Psoas muscle (tissue), 8 donors: ENCODE data around the gene SIRPA. TPM values are rescaled to one million over a fixed set of nuclear protein-coding genes. Genes with fewer than 3 reads are reported as not detected.

Experiments used
- ATAC-seq, 4 donors: fragments of 200-7000 bp; cut with Tn5 transposase; one replicate each; pipeline ENCODE4 v1.9.1; 2020; ENCODE audit warnings: moderate library complexity in 3 of 4, mild to moderate bottlenecking in 2 of 4
- DNase-seq, 2 donors: peaks; one replicate each; pipeline ENCODE4 v3.0.0-alpha.2; 2020
- H3K27ac ChIP-seq: fragments of 200-600 bp; one replicate; pipeline ENCODE4 v1.8.0; 2022
- H3K27me3 ChIP-seq, 3 donors: fragments of 200-600 bp in 1 of 3; one replicate each; pipeline versions ENCODE4 v1.6.1 to v1.8.0; 2013 to 2022; ENCODE audit warnings: low read length in 2 of 3, mild to moderate bottlenecking in 2 of 3, moderate library complexity in 1 of 3; ENCODE audit not compliant: insufficient read depth in 3 of 3
- H3K36me3 ChIP-seq, 2 donors: fragments of 200-600 bp in 1 of 2; one replicate each; pipeline versions ENCODE4 v1.6.1 to v1.8.0; 2013 to 2022; ENCODE audit warnings: low read depth in 1 of 2, mild to moderate bottlenecking in 1 of 2, moderate library complexity in 1 of 2; ENCODE audit not compliant: insufficient read depth in 1 of 2
- H3K4me1 ChIP-seq: fragments of 200-600 bp; one replicate; pipeline ENCODE4 v1.8.0; 2022
- H3K4me3 ChIP-seq: fragments of 200-600 bp; one replicate; pipeline ENCODE4 v1.8.0; 2022; ENCODE audit warnings: mild to moderate bottlenecking
- H3K9me3 ChIP-seq: fragments of 200-600 bp; one replicate; pipeline ENCODE4 v1.8.0; 2022
- CTCF ChIP-seq: fragments of 200-600 bp; IDR thresholded peaks from one replicate; pipeline ENCODE4 v1.8.0; 2022; ENCODE audit warnings: antibody characterized with exemption
- WGBS, 3 donors: extraction: QIAGEN DNeasy Blood & Tissue Kit; methylation state at CpG; one replicate each; pipeline versions ENCODE4 v1.1.6 to v1.1.7; 2013; 5-methylcytosine and 5-hydroxymethylcytosine counted together
- intact Hi-C, 2 donors: fragments of 100-400 bp; cut with DNase I; formaldehyde crosslinking; loops; one replicate each; pipeline versions ENCODE4 v1.11.0 to v1.14.2; 2022
- long read RNA-seq, 2 donors: library from polyadenylated mRNA; unstranded; transcript quantifications; one replicate each; pipeline ENCODE4 v2.0.0, GENCODE V29; 2021
- polyA plus RNA-seq, 3 donors: library from polyadenylated mRNA; stranded (reverse); fragments of 200-250 nt; gene quantifications; one replicate each; pipeline ENCODE4 v1.2.3, GENCODE V29; 2013
- total RNA-seq, 4 donors: library from RNA; stranded (reverse); fragmentation: NEBNext Ultra II Directional in 2 of 4; extraction: Animal tissue kit (Norgen Biotek cat#: 25700) in 2 of 4; gene quantifications; one replicate each; pipeline versions ENCODE4 v1.2.1 to v1.2.4, GENCODE V29; 2021 to 2023
- donor health status: healthy with polysubstance abuse.
- donor health status: DM: no; HTN: no; CAD: no; lungs with moderate emphysema.
- donor health status: Bipolar disorder and iron deficiency.
- donor health status: healthy.
- donor health status: DM: yes; HTN: yes; CAD: no.
- donor health status: DM: no; HTN: no; CAD: no.
- donor health status: DM: no; HTN: no; CAD: no.
- donor health status: DM: yes; HTN: yes; CAD: no.

SIRPA gene
- total RNA-seq (10 to 100 TPM; 14.9 to 42.9 (median 22.7) TPM), polyA plus RNA-seq (10 to 100 TPM in 2 of 3 donors, 1 to 10 TPM in 1; 6.2 to 15.5 (median 14.3) TPM)
- long read RNA-seq, donor 1, full-length matches to known transcripts = 8 of 21 reads
- long read RNA-seq, donor 1, partial matches to known transcripts = 11 of 21 reads
- long read RNA-seq, donor 1, other reads (novel, unspliced or antisense) = 2 of 21 reads
- long read RNA-seq, donor 2, full-length matches to known transcripts = 10 of 21 reads
- long read RNA-seq, donor 2, partial matches to known transcripts = 3 of 21 reads
- long read RNA-seq, donor 2, other reads (novel, unspliced or antisense) = 8 of 21 reads

DNA sequence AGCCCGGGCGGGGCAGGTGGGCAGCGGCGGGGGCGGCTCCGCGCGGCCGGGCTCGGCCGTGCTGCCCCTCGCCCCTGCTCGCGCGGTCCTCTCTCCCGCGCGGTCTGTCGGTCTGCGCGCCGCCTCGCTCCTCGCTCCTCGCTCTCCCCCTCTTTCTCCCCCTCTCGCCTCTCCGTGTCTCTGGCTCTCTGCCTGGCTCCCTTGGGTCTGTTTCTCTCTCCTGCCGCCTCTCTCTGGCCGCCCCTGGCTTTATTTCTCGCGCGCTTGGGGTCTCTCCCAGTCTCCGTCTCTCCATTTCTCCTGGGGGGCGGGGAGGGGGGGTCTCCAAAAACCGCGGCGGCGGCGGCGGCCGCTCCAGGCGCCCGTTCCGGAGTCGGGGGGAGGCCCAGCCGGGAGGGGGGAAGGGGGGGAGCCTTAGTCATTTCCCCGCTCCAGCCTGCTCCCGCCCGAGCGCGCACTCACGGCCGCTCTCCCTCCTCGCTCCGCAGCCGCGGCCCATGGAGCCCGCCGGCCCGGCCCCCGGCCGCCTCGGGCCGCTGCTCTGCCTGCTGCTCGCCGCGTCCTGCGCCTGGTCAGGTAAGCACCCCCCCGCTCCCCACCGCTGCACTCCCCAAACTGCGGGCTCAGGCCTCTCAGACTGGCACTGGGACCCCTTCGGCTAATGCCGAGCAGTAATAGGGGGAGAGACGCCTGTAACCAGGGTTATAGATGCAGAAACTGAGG, at the start of gene SIRPA:
TSS of gene SIRPA (plus strand) at position 457 of the 723 bp plus-strand sequence. CDS start at position 498, 41 bp downstream.
- no peaks in the 10 kb centered on the region for H3K27me3 ChIP-seq
- WGBS, 3 donors = 2 to 4% (median 2%) methylated on average over 35 to 74 of the region's 74 CpGs
- no peak for TF ChIP-seq CTCF
- H3K4me3 ChIP-seq = peak within 1 kb of the TSS; percentile 89
- ATAC-seq (peak; percentile 71 to 88 (median 78)), DNase-seq (peak; percentile 77 to 87)
- H3K36me3 ChIP-seq = peaks cover 0 to 4% of the 10 kb centered on the region in 2 donors
- H3K27ac ChIP-seq = peak within 1 kb of the TSS; percentile 91
- no peaks in the 10 kb centered on the region for H3K9me3 ChIP-seq
- peaks cover 23% of the 10 kb centered on the region for H3K4me1 ChIP-seq
- intact Hi-C loops = loop anchor here (5.0 to 10.0 kb wide), 3 partner anchors 47 to 210 kb away; partner anchors contain the start of gene STK35 (in 2 of the 2)

DNA sequence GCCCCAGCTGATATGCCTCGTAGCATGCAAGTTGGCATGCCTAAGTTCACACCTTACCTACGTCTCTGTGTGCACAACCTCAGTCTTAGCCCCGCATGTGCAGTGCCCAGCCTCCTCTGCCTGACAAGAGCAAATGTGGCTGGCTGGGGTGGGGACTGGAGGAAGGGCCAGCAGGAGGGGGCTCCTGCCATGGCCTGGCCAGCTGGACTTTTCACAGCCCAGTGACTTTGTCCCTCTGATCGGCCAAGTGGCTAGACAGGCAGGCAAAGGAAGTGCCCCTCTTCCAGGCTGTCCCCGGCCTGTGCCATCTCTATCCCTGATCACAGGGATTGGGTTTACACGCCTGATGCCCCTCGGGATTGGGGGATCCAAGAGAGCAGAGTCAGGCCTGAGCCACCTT, 49.5 kb upstream of the SIRPA start:
- intact Hi-C loops = no loop called here
- no peak overlapping the region for H3K4me3 ChIP-seq
- DNase-seq = no peak
- H3K27ac ChIP-seq = no peak overlapping the region
- 83 to 88% (median 84%) methylated on average over 7 of the region's 7 CpGs for WGBS, 3 donors
- ATAC-seq = no peak
- no peak for TF ChIP-seq CTCF
- H3K4me1 ChIP-seq = peaks cover 8% of the 10 kb centered on the region
- H3K9me3 ChIP-seq = no peaks in the 10 kb centered on the region
- H3K27me3 ChIP-seq = peaks cover 0 to 2% (median 0%) of the 10 kb centered on the region in 3 donors
- no peaks in the 10 kb centered on the region for H3K36me3 ChIP-seq

- H3K4me3 ChIP-seq = no peak overlapping the region
- H3K27me3 ChIP-seq = peaks cover 0 to 2% (median 0%) of the 10 kb centered on the region in 3 donors
- no peaks in the 10 kb centered on the region for H3K36me3 ChIP-seq
- peaks cover 2% of the 10 kb centered on the region for H3K4me1 ChIP-seq
- intact Hi-C loops = no loop called here
- WGBS, 3 donors = 91 to 97% (median 93%) methylated on average over 1 of the region's 1 CpG
- DNase-seq (no peak), ATAC-seq (no peak)
- no peak for TF ChIP-seq CTCF
- H3K9me3 ChIP-seq = no peaks in the 10 kb centered on the region
- no peak overlapping the region for H3K27ac ChIP-seq
Measured at GRCh38 chr20:1846341-1846740, 48.9 kb upstream of the SIRPA start.

- no peaks in the 10 kb centered on the region for H3K4me1 ChIP-seq
- DNase-seq (no peak), ATAC-seq (no peak)
- no peaks in the 10 kb centered on the region for H3K36me3 ChIP-seq
- no peak for TF ChIP-seq CTCF
- no peaks in the 10 kb centered on the region for H3K9me3 ChIP-seq
- peaks cover 0 to 2% (median 0%) of the 10 kb centered on the region in 3 donors for H3K27me3 ChIP-seq
- 0% methylated on average over 1 of the region's 1 CpG for WGBS, 3 donors
- H3K27ac ChIP-seq = no peak overlapping the region
- no peak overlapping the region for H3K4me3 ChIP-seq
- intact Hi-C loops = no loop called here
Measured at GRCh38 chr20:1846876-1847275, 48.3 kb upstream of the SIRPA start.
